ENCODE measurements around the gene ADGRG6.
"Not testable (repeated sequence)": the region's sequence is repeated elsewhere in the genome, so short reads cannot be mapped to it uniquely, and the experiment has no call there.

The ADGRG6 gene

GRCh38 chr6:142322504-142323198 lies 20.8 kb downstream of the ADGRG6 start:
- DNase-seq = no peak

GRCh38 chr6:142323377-142323776 lies 21.6 kb downstream of the ADGRG6 start:
- no peak for DNase-seq

GRCh38 chr6:142324111-142324510 lies 22.3 kb downstream of the ADGRG6 start:
- DNase-seq = no peak

- no peak for DNase-seq
These were observed 23.3 kb downstream of the ADGRG6 start for GRCh38 chr6:142325111-142325510.

GRCh38 chr6:142326540-142326939 lies 24.7 kb downstream of the ADGRG6 start:
- DNase-seq = no peak

- no peak for DNase-seq
These were observed 26.3 kb downstream of the ADGRG6 start for GRCh38 chr6:142328070-142328469.

- no peak for DNase-seq
These were observed 27.8 kb downstream of the ADGRG6 start for GRCh38 chr6:142329486-142330113.

GRCh38 chr6:142331075-142331551 lies 29.3 kb downstream of the ADGRG6 start:
- DNase-seq = no peak

GRCh38 chr6:142331601-142332000 lies 29.8 kb downstream of the ADGRG6 start:
- no peak for DNase-seq

GRCh38 chr6:142332393-142333098 lies 30.7 kb downstream of the ADGRG6 start:
- DNase-seq = no peak

GRCh38 chr6:142333431-142333830 lies 31.6 kb downstream of the ADGRG6 start:
- DNase-seq = no peak

- no peak for DNase-seq
These were observed 32.5 kb downstream of the ADGRG6 start for GRCh38 chr6:142334294-142334693.

- DNase-seq = no peak
These were observed 33.6 kb downstream of the ADGRG6 start for GRCh38 chr6:142335415-142335814.

- no peak for DNase-seq
These were observed 34.4 kb downstream of the ADGRG6 start for GRCh38 chr6:142336183-142336582.

- DNase-seq = no peak
These were observed 35.0 kb downstream of the ADGRG6 start for GRCh38 chr6:142336787-142337186.

GRCh38 chr6:142339113-142339512 lies 37.3 kb downstream of the ADGRG6 start:
- no peak for DNase-seq

GRCh38 chr6:142339968-142340658 lies 38.3 kb downstream of the ADGRG6 start:
- DNase-seq = no peak

- no peak for DNase-seq
These were observed 40.1 kb downstream of the ADGRG6 start for GRCh38 chr6:142341855-142342330.

GRCh38 chr6:142342986-142343385 lies 41.2 kb downstream of the ADGRG6 start:
- no peak for DNase-seq

- no peak for DNase-seq
These were observed 42.1 kb downstream of the ADGRG6 start for GRCh38 chr6:142343938-142344337.

GRCh38 chr6:142345261-142345660 lies 43.5 kb downstream of the ADGRG6 start:
- DNase-seq = no peak

GRCh38 chr6:142346166-142346565 lies 44.4 kb downstream of the ADGRG6 start:
- not testable (repeated sequence) for DNase-seq

- no peak for DNase-seq
These were observed 47.5 kb downstream of the ADGRG6 start for GRCh38 chr6:142349215-142349823.
